ENCODE results near the gene ACOT7. TPM values are rescaled to one million over a fixed set of nuclear protein-coding genes. Genes with fewer than 3 reads are reported as not detected.

Gene ACOT7
- total and polyA plus RNA-seq, 2 of the 13 experiments (the other 11 are each of a cell fraction or from before 2014, with no cell fraction given) = 33.0 to 55.8 TPM

GRCh38 chr1:6393400-6394187, at the start of gene ACOT7 (continued):
- no peak for TF ChIP-seq ZBTB4 (CRISPR knock-in tag; IDR thresholded peaks at IDR 0.05; ENCODE audit: borderline replicate concordance)
- TF ChIP-seq FOXO1 (CRISPR knock-in tag; IDR thresholded peaks at IDR 0.05) = peak; percentile 39
- TF ChIP-seq ZNF362 (CRISPR knock-in tag; IDR thresholded peaks at IDR 0.05; ENCODE audit: borderline replicate concordance) = no peak
- no peak for TF ChIP-seq JDP2 (CRISPR knock-in tag; IDR thresholded peaks at IDR 0.05; ENCODE audit: borderline replicate concordance)
- no peak for TF ChIP-seq ZC3H4 (CRISPR knock-in tag; IDR thresholded peaks at IDR 0.05; ENCODE audit: borderline replicate concordance)
- peak; percentile 83; the same call in 1 of the 2 replicates for TF ChIP-seq KDM5B (CRISPR knock-in tag; IDR thresholded peaks at IDR 0.05; ENCODE audit: borderline replicate concordance)
- TF ChIP-seq ZNF841 (CRISPR knock-in tag; IDR thresholded peaks at IDR 0.05; ENCODE audit: borderline replicate concordance) = no peak
- no peak for TF ChIP-seq BCLAF1 (IDR thresholded peaks at IDR 0.05)
- TF ChIP-seq, protein P1, sequence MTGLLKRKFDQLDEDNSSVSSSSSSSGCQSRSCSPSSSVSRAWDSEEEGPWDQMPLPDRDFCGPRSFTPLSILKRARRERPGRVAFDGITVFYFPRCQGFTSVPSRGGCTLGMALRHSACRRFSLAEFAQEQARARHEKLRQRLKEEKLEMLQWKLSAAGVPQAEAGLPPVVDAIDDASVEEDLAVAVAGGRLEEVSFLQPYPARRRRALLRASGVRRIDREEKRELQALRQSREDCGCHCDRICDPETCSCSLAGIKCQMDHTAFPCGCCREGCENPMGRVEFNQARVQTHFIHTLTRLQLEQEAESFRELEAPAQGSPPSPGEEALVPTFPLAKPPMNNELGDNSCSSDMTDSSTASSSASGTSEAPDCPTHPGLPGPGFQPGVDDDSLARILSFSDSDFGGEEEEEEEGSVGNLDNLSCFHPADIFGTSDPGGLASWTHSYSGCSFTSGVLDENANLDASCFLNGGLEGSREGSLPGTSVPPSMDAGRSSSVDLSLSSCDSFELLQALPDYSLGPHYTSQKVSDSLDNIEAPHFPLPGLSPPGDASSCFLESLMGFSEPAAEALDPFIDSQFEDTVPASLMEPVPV (CRISPR knock-in tag; IDR thresholded peaks at IDR 0.05) = no peak
- peak; percentile 84; the same call in 1 of the 2 replicates for TF ChIP-seq ARHGAP35 (CRISPR knock-in tag; IDR thresholded peaks at IDR 0.05; ENCODE audit: borderline replicate concordance)
- no peak for TF ChIP-seq ZNF784 (CRISPR knock-in tag; IDR thresholded peaks at IDR 0.05; ENCODE audit: borderline replicate concordance)
- no peak for TF ChIP-seq GATAD1 (CRISPR knock-in tag; IDR thresholded peaks at IDR 0.05)
- TF ChIP-seq ZNF230 (CRISPR knock-in tag; IDR thresholded peaks at IDR 0.05) = peak; percentile 59; the same call in 1 of the 2 replicates
- TF ChIP-seq ZNF234 (CRISPR knock-in tag; conservative IDR thresholded peaks at IDR 0.05) = no peak
- no peak for TF ChIP-seq IKZF1 (IDR thresholded peaks at IDR 0.05)
- TF ChIP-seq NFKBIZ (CRISPR knock-in tag; IDR thresholded peaks at IDR 0.05) = no peak
- no peak for TF ChIP-seq MTF2 (CRISPR knock-in tag; IDR thresholded peaks at IDR 0.05; ENCODE audit: borderline replicate concordance)
- no peak for TF ChIP-seq KLF13 (CRISPR knock-in tag; IDR thresholded peaks at IDR 0.05)
- TF ChIP-seq ZSCAN9 (CRISPR knock-in tag; IDR thresholded peaks at IDR 0.05; ENCODE audit: borderline replicate concordance) = no peak
- no peak for TF ChIP-seq TOE1 (CRISPR knock-in tag; IDR thresholded peaks at IDR 0.05)

Measured in HepG2 (cell line).